HG03469 (cell line): ENCODE data around the gene TRMT11.
A peak's percentile ranks its signal among the peaks of the same experiment; 100 is the strongest.
"Not testable (repeated sequence)": the region's sequence is repeated elsewhere in the genome, so short reads cannot be mapped to it uniquely, and the experiment has no call there.

Experiments
- ATAC-seq: cut with Tn5 transposase; IDR thresholded peaks from one replicate; pipeline ENCODE4 v1.9.1; 2021; ENCODE audit warnings: mild to moderate bottlenecking, moderate library complexity, moderate number of reproducible peaks; ENCODE audit not compliant: unreplicated experiment

Gene TRMT11

GRCh38 chr6:125986301-125987025 lies at the start of gene TRMT11:
Gene TRMT11, plus strand, starts transcription at chr6:125986540. Its CDS starts 11 bp downstream, at chr6:125986551.
- peak; percentile 96 for ATAC-seq

GRCh38 chr6:125939026-125939425 lies 47.3 kb upstream of the TRMT11 start:
- ATAC-seq: no peak

- no peak for ATAC-seq
Observed at GRCh38 chr6:125939791-125940190, 46.5 kb upstream of the TRMT11 start.

- ATAC-seq: no peak
Observed at GRCh38 chr6:125940247-125941041, 45.9 kb upstream of the TRMT11 start.

- no peak for ATAC-seq
Observed at GRCh38 chr6:125942672-125943527, 43.4 kb upstream of the TRMT11 start.

GRCh38 chr6:125943528-125944433 lies 42.6 kb upstream of the TRMT11 start:
- ATAC-seq: no peak

GRCh38 chr6:125944434-125944816 lies 41.9 kb upstream of the TRMT11 start:
- ATAC-seq: no peak

GRCh38 chr6:125944896-125945295 lies 41.4 kb upstream of the TRMT11 start:
- ATAC-seq: no peak

- ATAC-seq: no peak
Observed at GRCh38 chr6:125945378-125946141, 40.8 kb upstream of the TRMT11 start.

- ATAC-seq: no peak
Observed at GRCh38 chr6:125947615-125948014, 38.7 kb upstream of the TRMT11 start.

- ATAC-seq: no peak
Observed at GRCh38 chr6:125948455-125948854, 37.9 kb upstream of the TRMT11 start.

GRCh38 chr6:125949069-125949468 lies 37.3 kb upstream of the TRMT11 start:
- ATAC-seq: no peak

GRCh38 chr6:125950293-125950692 lies 36.0 kb upstream of the TRMT11 start:
- no peak for ATAC-seq

GRCh38 chr6:125950716-125951115 lies 35.6 kb upstream of the TRMT11 start:
- ATAC-seq: not testable (repeated sequence)

GRCh38 chr6:125951323-125951722 lies 35.0 kb upstream of the TRMT11 start:
- no peak for ATAC-seq

GRCh38 chr6:125952764-125953501 lies 33.4 kb upstream of the TRMT11 start:
- ATAC-seq: no peak

- no peak for ATAC-seq
Observed at GRCh38 chr6:125953502-125953875, 32.9 kb upstream of the TRMT11 start.

GRCh38 chr6:125954735-125955339 lies 31.5 kb upstream of the TRMT11 start:
- no peak for ATAC-seq
